HG03457 (cell line): ENCODE data around the gene CYTIP.
"Not testable (repeated sequence)": the region's sequence is repeated elsewhere in the genome, so short reads cannot be mapped to it uniquely, and the experiment has no call there.

Experiments used
- ATAC-seq: cut with Tn5 transposase; IDR thresholded peaks from one replicate; pipeline ENCODE4 v1.9.1; 2021; ENCODE audit warnings: moderate number of reproducible peaks; ENCODE audit not compliant: unreplicated experiment

CYTIP gene

DNA sequence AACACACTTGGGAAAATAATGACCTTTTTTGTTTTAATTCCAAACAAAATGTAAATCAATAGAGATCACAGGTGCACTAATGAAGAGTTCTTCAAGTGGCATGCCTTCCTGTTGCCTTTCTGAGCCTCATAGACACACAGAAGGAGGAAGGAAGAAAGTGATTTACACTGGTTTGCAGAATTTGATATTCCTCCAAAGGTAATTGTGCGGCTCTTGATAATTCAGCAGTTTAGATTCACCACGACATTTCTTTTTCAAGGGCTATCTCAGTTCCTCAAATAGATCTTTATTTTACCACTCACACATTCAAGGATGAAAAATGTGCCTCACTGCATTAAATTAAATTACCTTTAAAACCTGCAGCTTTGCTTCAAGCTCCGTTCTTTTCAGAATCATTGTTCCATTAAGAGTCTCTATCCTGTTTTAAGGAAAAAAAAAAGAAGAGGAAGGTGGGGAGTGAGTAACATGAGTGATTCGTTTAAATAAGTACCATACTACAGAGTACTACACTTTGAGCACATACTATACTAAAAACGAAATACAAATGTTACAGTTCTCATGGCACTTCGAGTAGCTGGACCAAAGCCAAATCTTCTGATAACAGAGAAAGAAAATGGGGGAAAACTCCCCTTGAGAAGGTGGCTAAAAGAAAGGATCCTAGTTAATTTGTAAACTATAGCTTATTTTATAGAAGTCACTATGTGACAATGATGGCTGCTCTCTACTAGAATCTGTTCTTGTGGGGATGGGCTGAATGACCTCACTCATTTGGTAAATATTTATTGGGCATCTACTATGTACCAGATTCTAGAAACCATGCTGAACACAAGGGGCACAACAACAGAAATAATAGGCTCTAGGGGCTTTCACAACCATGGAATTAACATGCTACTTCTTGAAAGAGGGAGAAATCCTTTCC is 16.6 kb downstream of the CYTIP start:
- no peak for ATAC-seq

DNA sequence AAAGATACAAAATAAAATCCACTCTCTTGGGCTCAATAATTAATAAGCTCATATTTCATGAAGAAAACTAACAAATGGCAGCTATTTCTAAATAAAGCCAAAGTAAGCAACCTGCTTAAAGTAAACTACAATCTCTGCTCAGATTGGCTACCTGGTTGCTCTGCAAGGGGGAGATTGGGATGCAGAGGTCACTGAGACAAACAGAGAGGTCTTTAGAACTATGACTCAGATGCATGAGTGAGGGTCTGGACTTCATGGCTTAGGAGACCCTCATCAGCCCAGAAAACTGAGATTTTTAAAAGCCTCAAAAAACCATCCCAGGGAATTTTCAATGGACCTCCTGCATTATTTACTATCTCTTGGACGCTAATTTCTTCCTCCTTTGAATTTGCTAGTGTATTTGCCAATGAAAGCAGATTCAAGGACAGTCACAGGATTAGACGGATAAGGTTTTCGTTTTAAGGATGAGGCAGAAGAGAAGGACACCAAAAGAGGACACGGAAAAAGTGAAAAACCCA is 17.4 kb downstream of the CYTIP start:
- no peak for ATAC-seq

DNA sequence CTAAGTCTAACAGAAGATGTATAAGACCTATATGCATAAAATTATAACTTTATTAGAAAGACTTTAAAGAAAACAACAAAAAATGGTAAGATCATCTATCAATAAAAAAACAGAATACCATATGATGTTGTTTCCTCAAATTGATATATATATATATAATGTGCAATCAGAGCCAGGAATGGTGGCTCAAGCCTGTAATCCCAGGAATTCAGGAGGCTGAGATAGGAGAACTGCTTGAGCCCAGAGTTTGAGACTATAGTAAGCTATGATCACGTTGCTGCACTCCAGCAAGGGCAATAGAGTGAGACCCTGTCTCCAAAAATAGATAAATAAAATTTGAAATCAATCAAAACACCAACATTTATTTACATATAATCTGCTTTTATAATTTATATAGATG is 19.5 kb downstream of the CYTIP start:
- no peak for ATAC-seq

DNA sequence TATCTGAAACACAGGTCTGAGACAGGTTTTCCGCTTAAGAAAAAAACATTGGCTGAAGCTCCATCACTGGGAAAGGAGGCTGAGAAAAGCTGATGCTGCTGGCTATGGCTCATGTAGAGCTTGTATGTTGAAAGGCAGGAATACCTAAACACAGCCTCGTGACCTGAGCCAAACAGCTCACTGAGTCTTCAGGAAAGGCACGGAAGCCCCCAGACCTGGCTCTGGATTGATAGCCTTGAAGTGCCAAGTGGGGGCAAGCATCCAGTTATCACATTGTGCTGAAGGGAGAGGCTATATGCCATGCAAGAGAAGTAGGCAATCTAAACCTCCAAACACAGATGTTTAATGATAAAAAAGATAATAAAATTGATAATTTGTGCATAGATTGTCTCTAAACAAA is 21.9 kb downstream of the CYTIP start:
- no peak for ATAC-seq

DNA sequence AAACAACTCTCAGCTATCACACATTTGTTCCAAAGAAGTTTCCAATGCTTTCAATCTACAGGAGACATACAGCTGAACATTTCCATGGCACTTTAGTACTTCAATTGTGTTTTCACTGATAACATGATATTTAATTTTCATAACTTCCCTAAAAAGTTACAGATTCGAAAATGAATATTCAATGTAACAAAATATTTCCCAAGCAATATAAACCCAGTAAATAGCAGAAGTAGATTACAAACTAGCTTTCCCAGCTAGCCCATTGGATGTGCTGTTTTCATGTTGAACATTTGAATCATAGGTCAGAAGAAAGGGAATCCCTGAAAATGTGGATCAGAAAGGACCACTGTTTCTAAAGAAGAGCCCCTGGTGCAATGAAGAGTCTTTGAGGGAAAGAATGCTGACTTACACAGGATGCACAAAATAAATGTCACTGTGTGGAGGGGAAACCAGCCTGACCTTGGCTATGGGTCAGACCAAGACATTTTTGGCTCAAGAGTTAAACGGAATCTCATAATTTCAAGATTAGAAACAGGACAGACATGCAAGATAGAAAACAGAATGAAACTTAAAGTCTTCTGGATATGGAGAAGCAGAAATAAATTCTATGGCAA is 22.5 kb downstream of the CYTIP start:
- ATAC-seq, result no peak

DNA sequence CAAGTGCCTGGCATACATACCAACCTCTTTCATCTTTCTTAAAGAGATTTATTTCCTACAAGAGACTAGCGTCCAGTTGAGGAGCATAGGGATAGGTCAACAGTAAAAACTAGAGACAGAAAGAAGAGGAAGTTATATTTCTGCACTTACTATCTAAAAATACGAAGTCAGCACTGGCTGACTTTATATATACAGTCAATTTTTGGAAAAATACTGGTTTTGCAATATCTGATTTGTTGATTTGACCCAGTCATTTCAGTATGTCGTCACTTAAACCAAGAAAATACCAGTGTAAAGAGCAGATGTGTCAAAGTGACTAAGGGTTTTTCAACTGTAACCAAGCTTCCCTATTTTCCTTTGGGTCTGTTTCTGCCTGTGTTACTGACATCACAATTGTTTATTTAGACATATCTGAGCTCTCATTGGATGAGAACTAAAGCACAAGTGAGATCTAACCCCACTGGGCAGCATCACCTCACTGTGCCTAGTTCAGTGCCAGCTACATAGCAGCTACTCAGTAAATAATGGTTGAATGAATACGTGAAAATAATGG is 23.0 kb downstream of the CYTIP start:
- ATAC-seq, result peak; percentile 52

DNA sequence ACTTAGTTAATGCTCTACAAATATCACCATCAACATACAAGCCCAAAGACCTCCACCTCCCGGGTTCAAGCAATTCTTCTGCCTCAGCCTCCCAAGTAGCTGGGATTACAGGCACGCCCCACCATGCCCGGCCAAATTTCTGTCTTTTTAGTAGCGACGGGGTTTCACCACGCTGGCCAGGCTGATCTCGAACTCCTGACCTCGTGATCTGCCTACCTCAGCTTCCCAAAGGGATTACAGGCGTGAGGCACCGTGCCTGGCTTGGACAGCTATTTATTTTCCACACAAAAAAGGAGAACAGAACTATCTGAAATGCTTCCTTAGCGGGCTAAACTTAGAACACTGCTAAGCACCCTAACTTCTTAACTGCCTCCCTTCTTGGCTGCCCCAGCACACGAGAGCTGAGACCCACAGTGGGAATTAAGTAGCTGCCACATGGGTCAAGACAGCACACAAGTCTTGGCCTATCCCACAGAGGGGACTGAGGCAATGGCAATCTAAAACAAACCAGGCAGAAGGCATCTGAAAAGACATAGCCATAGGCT is 24.8 kb downstream of the CYTIP start:
- no peak for ATAC-seq

DNA sequence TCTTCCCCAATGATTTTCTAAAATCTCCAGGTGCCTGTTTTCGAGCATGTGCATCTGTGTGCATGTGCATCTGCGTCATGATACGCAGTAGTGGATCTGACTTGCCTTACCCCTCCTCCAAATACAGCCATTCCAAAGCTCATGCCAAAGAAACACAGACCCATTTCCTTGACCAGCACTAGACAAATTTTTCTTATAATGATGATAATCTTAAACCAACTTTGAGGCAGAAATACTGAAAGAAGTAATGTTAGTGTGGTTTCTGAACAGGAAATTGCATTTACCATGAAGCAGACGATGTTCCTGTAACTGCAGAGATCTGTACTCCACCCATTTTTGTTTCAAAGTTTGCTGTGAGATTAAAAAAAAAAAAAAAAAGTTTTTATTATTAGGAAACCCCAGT is 25.6 kb downstream of the CYTIP start:
- ATAC-seq, result no peak

DNA sequence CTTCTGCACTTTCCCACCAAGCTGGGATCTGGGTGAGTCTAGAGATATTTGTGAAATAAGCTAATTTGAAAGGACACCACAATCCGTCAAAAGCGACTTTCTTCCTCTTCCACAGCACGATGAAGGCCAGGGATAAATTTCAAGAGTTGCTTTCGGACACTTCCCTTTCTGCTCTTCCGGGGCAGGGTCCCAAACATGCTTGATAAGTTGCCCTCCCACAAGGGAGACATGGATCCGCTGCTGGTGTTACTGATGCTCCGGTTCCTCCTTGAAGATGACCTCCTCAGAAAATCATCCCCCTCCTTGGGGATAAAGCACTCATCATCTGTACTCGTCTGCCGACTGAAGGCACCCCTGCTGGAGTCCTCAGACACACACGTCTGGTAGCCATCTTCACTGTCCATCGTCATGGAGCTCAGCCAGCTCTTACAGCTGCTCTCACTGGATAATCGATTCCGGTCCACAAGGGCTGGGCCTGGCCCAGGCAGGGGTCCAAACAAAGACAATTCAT is 28.2 kb downstream of the CYTIP start:
- no peak for ATAC-seq

DNA sequence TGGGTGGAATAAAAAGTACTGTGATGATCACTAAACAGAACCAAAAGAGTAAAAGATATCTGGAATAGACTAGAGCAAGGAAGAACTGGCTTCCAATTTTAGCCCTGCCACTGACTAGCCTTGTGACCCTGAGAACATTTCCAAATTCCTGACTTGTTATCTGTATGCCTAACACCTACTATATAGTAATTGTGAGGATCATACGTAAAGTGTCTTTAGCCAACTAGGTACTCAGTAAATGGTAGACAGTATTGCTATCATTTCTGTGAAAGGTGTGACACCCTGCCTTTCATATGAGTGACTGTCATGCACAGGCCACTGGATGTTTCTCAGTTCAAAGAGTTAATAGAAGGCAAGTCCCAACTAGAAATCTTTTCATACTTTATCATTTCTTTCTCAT is 29.8 kb downstream of the CYTIP start:
- peak; percentile 12 for ATAC-seq

DNA sequence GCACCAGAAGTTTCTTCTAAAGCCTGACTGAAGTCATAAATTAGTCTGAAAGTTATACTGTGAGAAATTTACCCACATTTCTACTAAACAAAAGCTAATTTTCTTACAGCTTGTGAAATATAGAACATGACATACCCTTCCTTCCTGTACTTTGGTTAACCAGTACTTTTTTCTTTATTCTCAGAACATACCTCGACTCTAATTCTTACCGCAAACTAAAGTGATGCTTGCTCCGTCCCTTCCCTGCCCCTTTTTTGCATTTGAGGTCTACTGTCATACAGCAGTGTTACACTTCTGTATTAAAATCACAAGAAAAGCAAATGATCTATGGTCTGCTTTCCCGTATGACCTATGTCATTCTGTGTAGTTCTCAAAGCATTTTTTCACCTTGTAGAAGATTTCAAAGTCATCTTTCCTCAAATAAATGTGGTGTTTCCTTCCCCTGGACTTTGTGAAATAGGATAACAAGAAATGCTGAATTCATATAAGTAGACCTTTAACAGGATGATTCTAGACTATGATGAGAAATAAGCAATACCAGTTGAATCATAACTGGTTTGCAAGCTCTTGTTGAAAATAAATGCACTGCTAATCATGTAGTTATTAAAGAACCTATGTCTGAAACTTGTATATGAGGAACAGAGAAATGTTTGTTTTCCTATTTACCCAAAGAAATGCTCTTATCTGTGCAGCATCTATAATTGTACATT is 30.4 kb downstream of the CYTIP start:
- ATAC-seq, result peak; percentile 89

DNA sequence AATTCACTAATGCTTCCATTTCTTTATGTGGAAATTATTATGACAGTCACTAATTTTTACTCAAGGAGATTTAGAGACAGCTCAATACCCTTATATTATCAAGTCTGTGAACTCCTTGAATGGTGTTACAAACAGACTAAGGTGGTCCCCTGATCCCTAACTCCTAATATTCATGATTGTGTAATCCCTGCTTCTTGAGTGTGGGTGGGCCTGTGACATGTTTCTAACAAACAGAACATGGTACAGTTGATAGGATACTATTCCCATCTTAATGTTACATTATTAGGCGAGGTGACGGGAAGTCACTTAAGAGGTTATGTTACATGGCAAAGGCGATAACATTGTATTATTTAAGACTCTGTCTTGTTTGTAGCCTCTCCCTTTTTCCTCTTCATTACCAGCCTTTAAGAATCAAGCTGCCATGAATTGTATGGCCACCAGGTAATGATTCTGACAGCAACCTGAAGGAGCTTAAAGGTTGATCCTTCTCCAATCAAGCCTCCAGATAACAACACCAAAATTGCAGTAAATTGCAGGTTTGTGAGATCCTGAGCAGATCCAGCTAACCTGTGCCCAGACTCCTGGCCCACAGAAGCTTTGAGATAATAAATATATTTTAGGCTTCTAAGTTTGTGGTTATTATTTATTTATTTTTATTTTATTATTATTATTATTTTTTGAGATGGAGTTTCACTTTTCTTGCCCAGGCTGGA is 32.1 kb downstream of the CYTIP start:
- ATAC-seq, result no peak

DNA sequence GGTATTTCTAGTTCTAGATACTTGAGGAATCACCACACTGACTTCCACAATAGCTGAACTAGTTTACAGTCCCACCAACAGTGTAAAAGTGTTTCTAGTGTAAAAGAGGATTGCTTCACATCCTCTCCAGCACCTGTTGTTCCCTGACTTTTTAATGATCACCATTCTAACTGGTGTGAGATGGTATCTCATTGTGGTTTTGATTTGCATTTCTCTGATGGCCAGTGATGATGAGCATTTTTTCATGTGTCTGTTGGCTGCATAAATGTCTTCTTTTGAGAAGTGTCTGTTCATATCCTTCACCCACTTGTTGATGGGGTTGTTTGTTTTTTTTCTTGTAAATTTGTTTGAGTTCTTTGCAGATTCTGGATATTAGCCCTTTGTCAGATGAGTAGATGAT is 38.5 kb downstream of the CYTIP start:
- ATAC-seq, result not testable (repeated sequence)

DNA sequence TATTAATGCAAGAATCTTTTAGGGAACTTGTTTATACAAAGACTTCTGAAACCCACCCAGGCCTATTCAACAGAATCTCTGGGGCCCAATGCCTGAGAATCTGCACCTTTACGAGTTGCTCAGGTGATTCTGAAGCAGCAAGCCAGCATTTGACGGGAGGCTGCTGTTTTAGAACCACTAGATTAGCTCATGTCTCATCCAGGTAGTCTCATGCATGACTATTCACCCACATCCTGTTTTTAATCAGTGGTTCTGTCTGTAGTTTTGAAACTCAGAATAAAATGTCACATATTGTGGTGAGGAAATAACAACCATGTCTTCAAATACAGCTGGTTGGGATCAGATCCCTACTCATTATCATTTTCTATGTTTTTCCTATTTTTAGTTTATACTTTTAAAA is 39.5 kb downstream of the CYTIP start:
- ATAC-seq, result peak; percentile 97

DNA sequence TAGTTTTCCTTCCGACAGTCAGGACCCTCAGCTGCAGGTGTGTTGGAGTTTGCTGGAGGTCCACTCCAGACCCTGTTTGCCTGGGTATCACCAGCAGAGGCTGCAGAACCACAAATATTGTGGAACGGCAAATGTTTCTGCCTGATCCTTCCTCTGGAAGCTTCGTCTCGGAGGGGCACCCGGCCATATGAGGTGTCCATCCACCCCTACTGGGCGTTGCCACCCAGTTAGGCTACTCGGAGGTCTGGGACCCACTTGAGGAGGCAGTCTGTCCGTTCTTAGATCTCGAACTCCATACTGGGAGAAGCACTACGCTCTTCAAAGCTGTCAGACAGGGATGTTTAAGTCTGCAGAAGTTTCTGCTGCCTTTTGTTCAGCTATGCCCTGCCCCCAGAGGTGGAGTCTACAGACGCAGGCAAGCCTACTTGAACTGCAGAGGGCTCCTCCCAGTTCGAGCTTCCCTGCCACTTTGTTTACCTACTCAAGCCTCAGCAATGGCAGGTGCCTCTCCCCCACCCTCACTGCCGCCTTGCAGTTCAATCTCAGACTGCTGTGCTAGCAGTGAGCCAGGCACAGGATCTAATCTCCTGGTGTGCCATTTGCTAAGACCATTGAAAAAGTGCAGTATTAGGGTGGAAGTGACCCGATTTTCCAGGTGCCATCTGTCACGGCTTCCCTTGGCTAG is 40.9 kb downstream of the CYTIP start:
- ATAC-seq, result not testable (repeated sequence)

DNA sequence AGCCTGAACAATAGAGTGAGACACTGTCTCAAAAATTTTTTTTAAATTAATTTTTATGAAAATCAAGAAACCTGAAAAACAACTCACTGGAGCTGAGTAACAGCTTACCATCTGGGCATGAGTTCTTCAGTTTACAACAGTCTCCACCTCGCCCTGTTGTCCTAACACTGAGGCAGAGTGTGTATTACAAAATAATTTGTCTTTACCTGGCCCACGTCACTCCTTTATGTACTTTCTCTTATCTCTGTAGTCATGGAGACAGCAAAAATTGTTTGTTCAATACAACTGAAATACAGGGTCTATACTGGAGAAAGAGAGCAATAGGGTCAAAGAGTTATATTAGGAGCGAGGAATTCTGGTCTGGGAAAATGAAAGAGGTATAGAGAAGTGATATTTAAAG is 48.1 kb downstream of the CYTIP start:
- no peak for ATAC-seq

DNA sequence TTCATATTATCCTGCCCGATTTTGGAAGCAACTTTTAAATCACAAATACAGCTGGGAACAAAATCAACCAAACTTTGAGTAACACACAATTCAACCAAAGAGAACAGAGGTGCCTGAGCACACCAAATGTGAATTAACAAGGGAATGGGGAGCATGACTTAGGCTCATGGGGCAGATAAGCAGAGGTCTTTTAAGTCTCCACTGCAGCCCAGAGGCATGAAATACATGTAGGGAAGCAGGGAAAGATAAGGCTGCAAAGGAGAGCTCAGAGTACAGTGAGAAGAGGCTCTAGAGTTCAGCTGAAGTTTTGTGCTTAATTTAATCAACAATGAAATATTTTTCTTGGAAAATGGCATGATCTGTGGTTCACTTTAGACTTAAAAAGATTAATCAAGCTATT is 49.0 kb downstream of the CYTIP start:
- no peak for ATAC-seq

DNA sequence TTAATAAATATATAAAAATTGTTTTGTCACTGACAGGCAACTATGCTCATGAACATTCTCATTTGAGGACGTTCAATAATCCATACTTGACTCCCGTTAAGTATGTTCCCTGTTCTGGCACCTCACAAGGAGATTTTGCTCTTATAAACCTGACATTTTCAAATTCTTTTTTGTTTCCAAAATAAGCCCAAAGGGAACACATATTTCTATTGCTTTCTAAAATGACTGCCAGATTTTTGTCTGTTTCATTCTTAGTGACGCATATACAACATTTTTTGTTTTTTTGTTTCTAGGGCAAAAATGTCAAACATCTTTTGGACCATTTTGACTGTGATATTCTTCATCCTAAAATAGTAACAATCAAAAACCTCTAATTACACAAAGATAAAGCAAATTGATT is 50.5 kb downstream of the CYTIP start:
- ATAC-seq, result no peak

DNA sequence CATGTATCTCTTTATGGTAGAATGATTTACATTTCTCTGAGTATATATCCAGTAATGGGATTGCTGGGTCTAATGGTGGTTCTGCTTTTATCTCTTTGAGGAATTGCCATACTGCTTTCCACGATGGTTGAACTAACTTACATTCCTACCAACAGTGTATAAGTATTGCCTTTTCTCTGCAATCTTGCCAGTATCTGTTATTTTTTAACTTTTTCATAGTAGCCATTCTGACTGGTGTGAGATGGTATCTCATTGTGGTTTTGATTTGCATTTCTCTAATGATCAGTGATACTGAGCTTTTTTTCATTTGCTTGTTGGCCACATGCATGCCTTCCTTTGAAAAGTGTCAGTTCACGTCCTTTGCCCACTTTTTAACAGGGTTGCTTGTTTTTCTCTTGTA is 55.1 kb downstream of the CYTIP start:
- ATAC-seq, result no peak

DNA sequence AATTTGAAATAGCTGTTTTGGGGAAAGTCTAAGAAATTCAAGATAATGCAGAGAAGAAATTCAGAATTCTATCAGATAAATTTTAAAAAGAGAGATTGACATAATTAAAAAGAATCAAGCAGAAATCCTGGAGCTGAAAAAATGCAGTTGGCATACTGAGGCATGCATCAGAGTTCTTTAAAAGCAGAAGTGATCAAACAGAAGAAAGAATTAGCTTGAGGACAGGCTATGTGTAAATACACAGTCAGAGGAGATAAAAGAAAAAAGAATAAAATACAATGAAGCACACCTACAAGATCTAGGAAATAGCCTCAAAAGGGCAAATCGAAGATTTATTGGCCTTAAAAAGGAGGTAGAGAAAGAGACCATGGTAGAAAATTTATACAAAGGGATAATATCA is 57.1 kb downstream of the CYTIP start:
- ATAC-seq, result no peak
